Endodermal cell (in vitro differentiated cells): ENCODE measurements around the gene IQGAP2. TPM values are rescaled to one million over a fixed set of nuclear protein-coding genes. Genes with fewer than 3 reads are reported as not detected.

Experiments used
- DNase-seq: peaks from one replicate; pipeline ENCODE4 v3.0.0-alpha.2; 2017
- H3K27ac ChIP-seq: 2 replicates; pipeline ENCODE4 v1.5.1; 2013; ENCODE audit warnings: mild to moderate bottlenecking, low read depth, low read length, moderate library complexity
- H3K27me3 ChIP-seq: 2 replicates; pipeline ENCODE4 v1.6.1; 2013; ENCODE audit warnings: mild to moderate bottlenecking, low read length, moderate library complexity; ENCODE audit not compliant: insufficient read depth, control insufficient read depth, poor library complexity, severe bottlenecking
- H3K36me3 ChIP-seq: 2 replicates; pipeline ENCODE4 v1.7.0; 2013; ENCODE audit warnings: mild to moderate bottlenecking, low read length, moderate library complexity; ENCODE audit not compliant: control insufficient read depth, insufficient read depth
- H3K4me1 ChIP-seq: one replicate; pipeline ENCODE4 v1.7.0; 2013; ENCODE audit warnings: low read length; ENCODE audit not compliant: control insufficient read depth, insufficient read depth
- H3K4me3 ChIP-seq: 2 replicates; pipeline ENCODE4 v1.5.1; 2013; ENCODE audit warnings: mild to moderate bottlenecking, low read length, moderate library complexity
- H3K9ac ChIP-seq: 2 replicates; pipeline ENCODE4 v1.6.1; 2013; ENCODE audit warnings: mild to moderate bottlenecking, low read length, moderate library complexity; ENCODE audit not compliant: poor library complexity, severe bottlenecking; ENCODE audit errors: extremely low read depth
- H3K9me3 ChIP-seq: 2 replicates; pipeline ENCODE4 v1.6.1; 2013; ENCODE audit warnings: mild to moderate bottlenecking, low read length, moderate library complexity; ENCODE audit not compliant: control insufficient read depth
- H3K27ac Mint-ChIP-seq: 2 replicates; pipeline ENCODE4 v1.8.0; 2020; ENCODE audit warnings: mixed read lengths
- H3K27me3 Mint-ChIP-seq: 2 replicates; pipeline ENCODE4 v1.8.0; 2021; ENCODE audit warnings: mild to moderate bottlenecking, mixed read lengths; ENCODE audit not compliant: insufficient read depth
- H3K36me3 Mint-ChIP-seq: 2 replicates; pipeline ENCODE4 v1.8.0; 2020; ENCODE audit warnings: low read depth, mixed read lengths
- H3K4me1 Mint-ChIP-seq: 2 replicates; pipeline ENCODE4 v1.8.0; 2020; ENCODE audit warnings: mixed read lengths
- H3K4me3 Mint-ChIP-seq: 2 replicates; pipeline ENCODE4 v1.8.0; 2020; ENCODE audit warnings: mild to moderate bottlenecking, moderate library complexity, mixed read lengths
- H3K9me3 Mint-ChIP-seq: 2 replicates; pipeline ENCODE4 v1.8.0; 2020; ENCODE audit warnings: mild to moderate bottlenecking, mixed read lengths
- CTCF ChIP-seq: fragments of 200-600 bp; sonication (generic); conservative IDR thresholded peaks from 2 replicates; pipeline ENCODE4 v1.5.0; 2021; ENCODE audit warnings: antibody characterized with exemption, mild to moderate bottlenecking
- WGBS, 2 experiments: methylation state at CpG; one replicate each; pipeline versions ENCODE4 v1.1.5 to v1.1.7; 2013; ENCODE audit warnings: missing lambda C conversion rate in 2 of 2, mixed read lengths in 1 of 2; ENCODE audit not compliant: insufficient coverage in 1 of 2, insufficient read length in 1 of 2; 5-methylcytosine and 5-hydroxymethylcytosine counted together
- total RNA-seq, 2 donors: library from RNA; stranded (reverse); fragmentation: NEBNext Ultra II Directional in 1 of 2; extraction: Animal tissue kit (Norgen Biotek cat#: 25700) in 1 of 2; gene quantifications; 2 replicates in 1 of 2; 3 replicates in 1 of 2; pipeline ENCODE4 v1.2.1, GENCODE V29; 2021

IQGAP2 gene
- total RNA-seq, 2 donors from 2014 or later: 8.3 to 19.4 TPM

- no peak overlapping the region for H3K27ac ChIP-seq
- peaks cover 5% of the 10 kb centered on the region for H3K4me1 Mint-ChIP-seq
- no peaks in the 10 kb centered on the region for H3K27me3 Mint-ChIP-seq
- TF ChIP-seq CTCF: no peak
- H3K4me3 ChIP-seq: no peak overlapping the region
- no peaks in the 10 kb centered on the region for H3K36me3 Mint-ChIP-seq
- H3K27me3 ChIP-seq: no peaks in the 10 kb centered on the region
- H3K9me3 ChIP-seq: no peaks in the 10 kb centered on the region
- no peaks in the 10 kb centered on the region for H3K9me3 Mint-ChIP-seq
- H3K9ac ChIP-seq: no peak overlapping the region
- no peak for DNase-seq
- no peaks in the 10 kb centered on the region for H3K4me1 ChIP-seq
- no peak overlapping the region for H3K4me3 Mint-ChIP-seq
- no peaks in the 10 kb centered on the region for H3K36me3 ChIP-seq
- no peak overlapping the region for H3K27ac Mint-ChIP-seq
These were observed 302.5 kb downstream of the IQGAP2 start for GRCh38 chr5:76705574-76705973.

- no peaks in the 10 kb centered on the region for H3K9me3 ChIP-seq
- Mint-ChIP-seq H3K4me3 (no peak overlapping the region), H3K9me3 (no peaks in the 10 kb centered on the region), H3K27ac (no peak overlapping the region), H3K27me3 (peaks cover 19% of the 10 kb centered on the region), H3K36me3 (no peaks in the 10 kb centered on the region), H3K4me1 (no peaks in the 10 kb centered on the region)
- no peak overlapping the region for H3K9ac ChIP-seq
- WGBS, 2 experiments: 93 to 100% methylated on average over 2 of the region's 2 CpGs
- no peak for DNase-seq
- H3K4me1 ChIP-seq: no peaks in the 10 kb centered on the region
- no peaks in the 10 kb centered on the region for H3K36me3 ChIP-seq
- H3K27ac ChIP-seq: no peak overlapping the region
- peaks cover 17% of the 10 kb centered on the region for H3K27me3 ChIP-seq
- H3K4me3 ChIP-seq: no peak overlapping the region
- no peak for TF ChIP-seq CTCF
These were observed 306.7 kb downstream of the IQGAP2 start for GRCh38 chr5:76709762-76710161.

- Mint-ChIP-seq H3K4me1 (no peaks in the 10 kb centered on the region), H3K4me3 (no peak overlapping the region), H3K9me3 (no peaks in the 10 kb centered on the region), H3K27me3 (peaks cover 28% of the 10 kb centered on the region), H3K27ac (no peak overlapping the region), H3K36me3 (no peaks in the 10 kb centered on the region)
- 93 to 96% methylated on average over 2 to 4 of the region's 4 CpGs for WGBS, 2 experiments
- Histone ChIP-seq H3K4me3 (no peak overlapping the region), H3K27ac (no peak overlapping the region), H3K9ac (no peak overlapping the region), H3K9me3 (no peaks in the 10 kb centered on the region), H3K4me1 (no peaks in the 10 kb centered on the region), H3K36me3 (no peaks in the 10 kb centered on the region), H3K27me3 (peaks cover 27% of the 10 kb centered on the region)
- DNase-seq: no peak
- TF ChIP-seq CTCF: no peak
These were observed 307.9 kb downstream of the IQGAP2 start for GRCh38 chr5:76710991-76711390.
